Measurements from ENCODE around the gene OR2B3. TPM values are rescaled to one million over a fixed set of nuclear protein-coding genes. Genes with fewer than 3 reads are reported as not detected.

The OR2B3 gene
- total RNA-seq, 1 experiment from 2014 or later, result not detected

- CTCF ChIA-PET, result no interaction called here
These were observed 15.0 kb downstream of the OR2B3 start for GRCh38 chr6:29071831-29072723.

DNA sequence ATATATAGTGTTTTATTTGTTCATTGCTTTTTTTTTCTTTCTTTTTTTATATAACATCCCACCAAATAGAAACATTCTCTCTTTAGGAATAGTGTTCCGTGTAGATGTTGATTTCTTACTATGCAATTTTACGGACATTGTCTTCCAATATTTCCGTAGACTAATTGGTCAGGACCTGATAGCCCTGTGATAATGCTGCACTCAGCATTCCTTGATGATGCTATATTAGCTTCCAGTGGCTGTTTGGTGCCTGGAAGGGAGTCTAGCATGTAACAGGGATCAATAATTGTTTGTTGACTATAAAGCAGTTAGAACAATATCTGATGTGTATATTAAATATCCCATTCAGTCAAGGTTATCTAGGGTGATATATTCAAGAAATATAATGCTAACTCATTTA lies 35.4 kb downstream of the OR2B3 start:
- POLR2A ChIA-PET (ENCODE audit: low non-redundant PET), result no interaction called here
- CTCF ChIA-PET, result no interaction called here
- H3K27ac ChIP-seq (ENCODE audit: low read depth, low read length, poor library complexity, severe bottlenecking), result no peak overlapping the region
- H3K9me3 ChIP-seq (ENCODE audit: low read depth, low read length, poor library complexity, severe bottlenecking), result no peaks in the 10 kb centered on the region
- H3K27me3 ChIP-seq (replicated peaks; ENCODE audit: insufficient read depth, low read depth, low read length, poor library complexity), result peaks cover 42% of the 10 kb centered on the region
- intact Hi-C loops (cut with micrococcal nuclease; ENCODE audit: unreplicated experiment), result no loop called here
- BruUV-seq (replicated peaks), result no TSS peak
- no peaks in the 10 kb centered on the region for H3K36me3 ChIP-seq (ENCODE audit: insufficient read depth, low read length, poor library complexity, severe bottlenecking)
- DNase-seq (ENCODE audit: low spot score), result no peak
- no peaks in the 10 kb centered on the region for H3K4me1 ChIP-seq (ENCODE audit: insufficient read depth, low read length, poor library complexity, severe bottlenecking)
- TF ChIP-seq, protein P1, sequence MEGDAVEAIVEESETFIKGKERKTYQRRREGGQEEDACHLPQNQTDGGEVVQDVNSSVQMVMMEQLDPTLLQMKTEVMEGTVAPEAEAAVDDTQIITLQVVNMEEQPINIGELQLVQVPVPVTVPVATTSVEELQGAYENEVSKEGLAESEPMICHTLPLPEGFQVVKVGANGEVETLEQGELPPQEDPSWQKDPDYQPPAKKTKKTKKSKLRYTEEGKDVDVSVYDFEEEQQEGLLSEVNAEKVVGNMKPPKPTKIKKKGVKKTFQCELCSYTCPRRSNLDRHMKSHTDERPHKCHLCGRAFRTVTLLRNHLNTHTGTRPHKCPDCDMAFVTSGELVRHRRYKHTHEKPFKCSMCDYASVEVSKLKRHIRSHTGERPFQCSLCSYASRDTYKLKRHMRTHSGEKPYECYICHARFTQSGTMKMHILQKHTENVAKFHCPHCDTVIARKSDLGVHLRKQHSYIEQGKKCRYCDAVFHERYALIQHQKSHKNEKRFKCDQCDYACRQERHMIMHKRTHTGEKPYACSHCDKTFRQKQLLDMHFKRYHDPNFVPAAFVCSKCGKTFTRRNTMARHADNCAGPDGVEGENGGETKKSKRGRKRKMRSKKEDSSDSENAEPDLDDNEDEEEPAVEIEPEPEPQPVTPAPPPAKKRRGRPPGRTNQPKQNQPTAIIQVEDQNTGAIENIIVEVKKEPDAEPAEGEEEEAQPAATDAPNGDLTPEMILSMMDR (conservative IDR thresholded peaks at IDR 0.05; ENCODE audit: low read depth, low read length), result no peak
- no peak for TF ChIP-seq EZH2 (IDR thresholded peaks at IDR 0.05; ENCODE audit: borderline replicate concordance, low read depth, low read length, poor library complexity, severe bottlenecking)
- no peak overlapping the region for H3K4me3 ChIP-seq (ENCODE audit: low read depth, low read length, poor library complexity, severe bottlenecking)

More at GRCh38 chr6:29071831-29072723, 15.0 kb downstream of the OR2B3 start:
- TF ChIP-seq, protein P1 (conservative IDR thresholded peaks at IDR 0.05; ENCODE audit: low read depth, low read length), result peak; percentile 62
- TF ChIP-seq EZH2 (IDR thresholded peaks at IDR 0.05; ENCODE audit: borderline replicate concordance, low read depth, low read length, poor library complexity, severe bottlenecking), result no peak
- no peak overlapping the region for H3K4me3 ChIP-seq (ENCODE audit: low read depth, low read length, poor library complexity, severe bottlenecking)
- peaks cover 34% of the 10 kb centered on the region for H3K27me3 ChIP-seq (replicated peaks; ENCODE audit: insufficient read depth, low read depth, low read length, poor library complexity)
- H3K9me3 ChIP-seq (ENCODE audit: low read depth, low read length, poor library complexity, severe bottlenecking), result no peaks in the 10 kb centered on the region
- H3K27ac ChIP-seq (ENCODE audit: low read depth, low read length, poor library complexity, severe bottlenecking), result no peak overlapping the region
- POLR2A ChIA-PET (ENCODE audit: low non-redundant PET), result no interaction called here
- intact Hi-C loops (cut with micrococcal nuclease; ENCODE audit: unreplicated experiment), result no loop called here
- DNase-seq (ENCODE audit: low spot score), result peak; percentile 45
- no peaks in the 10 kb centered on the region for H3K36me3 ChIP-seq (ENCODE audit: insufficient read depth, low read length, poor library complexity, severe bottlenecking)
- BruUV-seq (replicated peaks), result no TSS peak
- no peaks in the 10 kb centered on the region for H3K4me1 ChIP-seq (ENCODE audit: insufficient read depth, low read length, poor library complexity, severe bottlenecking)

DNA sequence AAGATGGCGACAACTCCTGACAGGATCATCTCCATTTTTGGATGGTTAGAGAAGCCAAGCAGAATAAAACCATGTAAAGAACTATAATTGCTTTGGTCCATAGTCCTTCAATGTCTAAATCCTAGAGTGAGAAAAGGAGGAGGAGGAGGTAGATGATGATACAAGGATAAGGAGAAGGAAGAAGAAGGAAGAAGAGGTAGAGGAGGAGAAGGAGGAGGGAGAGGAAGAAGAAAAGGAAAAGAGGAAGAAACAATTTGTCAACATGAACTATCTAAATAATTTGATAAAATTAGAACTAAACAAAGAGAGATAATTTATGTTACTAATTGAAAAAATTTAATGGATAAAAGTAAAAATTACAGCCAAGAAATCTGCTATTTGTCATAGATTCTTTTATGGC lies 42.0 kb downstream of the OR2B3 start, which contains the start of gene OR2W1:
OR2W1 (minus strand) TSS at position 101 of the 400 bp plus-strand sequence; CDS start at position 101, 0 bp downstream.
- no peak for DNase-seq (ENCODE audit: low spot score)
- no peak for TF ChIP-seq EZH2 (IDR thresholded peaks at IDR 0.05; ENCODE audit: borderline replicate concordance, low read depth, low read length, poor library complexity, severe bottlenecking)
- TF ChIP-seq, protein P1 (conservative IDR thresholded peaks at IDR 0.05; ENCODE audit: low read depth, low read length), result no peak
- Histone ChIP-seq H3K9me3 (ENCODE audit: low read depth, low read length, poor library complexity, severe bottlenecking) (no peaks in the 10 kb centered on the region), H3K36me3 (ENCODE audit: insufficient read depth, low read length, poor library complexity, severe bottlenecking) (no peaks in the 10 kb centered on the region), H3K4me3 (ENCODE audit: low read depth, low read length, poor library complexity, severe bottlenecking) (no peak within 1 kb of the TSS), H3K27me3 (replicated peaks; ENCODE audit: insufficient read depth, low read depth, low read length, poor library complexity) (peaks cover 71% of the 10 kb centered on the region), H3K4me1 (ENCODE audit: insufficient read depth, low read length, poor library complexity, severe bottlenecking) (no peaks in the 10 kb centered on the region), H3K27ac (ENCODE audit: low read depth, low read length, poor library complexity, severe bottlenecking) (no peak within 1 kb of the TSS)
- CTCF ChIA-PET, result no interaction called here
- BruUV-seq (replicated peaks), result no TSS peak
- POLR2A ChIA-PET (ENCODE audit: low non-redundant PET), result no interaction called here
- intact Hi-C loops (cut with micrococcal nuclease; ENCODE audit: unreplicated experiment), result no loop called here

Other genes starting within 250 kb of the OR2B3 start
- 70.5 and 81.1 TPM in 2 replicates for gene TRIM27, start 163.3 kb downstream of the OR2B3 start, total RNA-seq (2021)
- 0.84 and 0.92 TPM in 2 replicates for gene ZNF311, start 82.0 kb downstream of the OR2B3 start, total RNA-seq (2021)
- gene OR2W1, start 42.1 kb downstream of the OR2B3 start, total RNA-seq (2021), result not detected in 2 replicates
- gene OR2J1, start 12.2 kb upstream of the OR2B3 start, total RNA-seq (2021), result not detected in 2 replicates
- gene OR2J3, start 20.7 kb upstream of the OR2B3 start, total RNA-seq (2021), result not detected in 2 replicates
- gene OR2J2, start 83.6 kb upstream of the OR2B3 start, total RNA-seq (2021), result not detected in 2 replicates
- not detected in 2 replicates for gene OR14J1, start 214.4 kb upstream of the OR2B3 start, total RNA-seq (2021)